Left lung (tissue), 10 donors: Measurements from ENCODE around the gene TXNDC2. TPM values are rescaled to one million over a fixed set of nuclear protein-coding genes. Genes with fewer than 3 reads are reported as not detected.

Source experiments
- ATAC-seq: fragments of 200-7000 bp; cut with Tn5 transposase; one replicate; pipeline ENCODE4 v1.9.1; 2020; ENCODE audit warnings: moderate library complexity
- DNase-seq, 4 donors: peaks; one replicate each; pipeline ENCODE4 v3.0.0-alpha.2; 2013 to 2020
- H3K27ac ChIP-seq, 2 donors: fragments of 200-600 bp; sonication (generic) in 1 of 2; one replicate each; pipeline versions ENCODE4 v1.5.0 to v1.8.0; 2020 to 2021
- H3K27me3 ChIP-seq, 2 donors: fragments of 200-600 bp; sonication (generic) in 1 of 2; one replicate each; pipeline versions ENCODE4 v1.5.0 to v1.8.0; 2020 to 2021
- H3K36me3 ChIP-seq, 2 donors: fragments of 200-600 bp; sonication (generic) in 1 of 2; one replicate each; pipeline versions ENCODE4 v1.5.0 to v1.8.0; 2020 to 2021
- H3K4me1 ChIP-seq, 2 donors: fragments of 200-600 bp; one replicate each; pipeline ENCODE4 v1.8.0; 2021
- H3K4me3 ChIP-seq, 2 donors: fragments of 200-600 bp; sonication (generic) in 1 of 2; one replicate each; pipeline versions ENCODE4 v1.5.0 to v1.8.0; 2020 to 2021; ENCODE audit warnings: mild to moderate bottlenecking in 1 of 2
- H3K9me3 ChIP-seq, 2 donors: fragments of 200-600 bp; sonication (generic) in 1 of 2; one replicate each; pipeline versions ENCODE4 v1.5.0 to v1.8.0; 2020 to 2021
- intact Hi-C, 2 donors: fragments of 100-400 bp; cut with DNase I; formaldehyde crosslinking; loops; one replicate each; pipeline versions ENCODE4 v1.11.2 to v1.14.2; 2022
- polyA plus RNA-seq, 6 donors: library from polyadenylated mRNA; unstranded; fragments of 120-200 nt; gene quantifications; one replicate each; pipeline ENCODE4 v1.2.1, GENCODE V29; 2013; ENCODE audit not compliant: insufficient read length in 6 of 6
- total RNA-seq, 2 donors: library from RNA; stranded (reverse); fragmentation: NEBNext Ultra II Directional; extraction: Animal tissue kit (Norgen Biotek cat#: 25700); gene quantifications; one replicate each; pipeline ENCODE4 v1.2.1, GENCODE V29; 2021
- TF ChIP-seq, protein P1 (sequence below), 2 donors: fragments of 200-600 bp; sonication (generic) in 1 of 2; IDR thresholded peaks; one replicate each; pipeline versions ENCODE4 v1.5.0 to v1.8.0; 2021; ENCODE audit warnings: antibody characterized with exemption in 2 of 2
- donor health status: DM: no; HTN: yes; CAD: no.
- donor health status: DM: no; HTN: no; CAD: no.

Gene TXNDC2
- total and polyA plus RNA-seq, 8 donors, result 0.08 to 0.36 (median 0.18) TPM; not detected in 1

DNA sequence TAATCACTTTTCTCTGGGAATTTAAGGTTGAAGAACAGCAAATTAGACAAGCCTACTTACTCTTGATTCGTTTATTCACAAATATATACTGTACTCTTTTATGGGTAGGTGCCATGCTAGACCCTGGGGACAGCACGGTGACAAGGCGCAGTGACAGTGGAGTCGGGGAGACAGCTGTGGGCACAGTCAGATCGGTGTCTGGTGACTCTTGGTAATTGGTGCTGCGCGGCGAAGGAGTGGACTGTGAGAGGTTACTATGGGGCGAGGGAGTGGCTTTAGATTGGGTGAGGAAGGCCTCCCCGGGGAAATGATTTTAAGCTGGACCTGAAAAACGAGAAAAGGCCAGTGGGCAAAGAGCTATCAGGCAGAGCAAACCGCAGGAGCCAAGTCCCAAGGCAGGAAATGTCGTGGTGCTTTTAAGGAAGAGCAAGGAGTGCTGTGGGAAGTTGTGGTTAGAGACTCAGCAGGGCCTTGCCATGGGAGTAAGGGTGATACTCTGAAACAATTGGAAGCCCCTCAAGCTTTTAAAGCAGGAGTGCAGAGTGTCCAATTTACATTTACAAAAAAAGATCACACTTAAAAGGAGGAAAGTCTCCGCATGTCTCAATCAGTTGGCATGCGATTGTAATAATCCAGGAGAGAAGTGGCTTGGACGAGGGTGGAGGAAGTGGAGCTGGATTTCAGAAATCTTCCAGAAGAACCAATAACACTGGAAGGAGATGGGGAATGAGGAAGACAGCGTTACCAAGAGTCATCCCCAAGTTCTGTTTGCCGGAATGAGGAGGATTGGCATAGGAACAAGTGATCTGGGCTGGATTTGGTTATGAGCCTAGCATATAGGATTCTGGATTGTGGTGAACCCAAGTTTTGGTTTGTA lies 36.1 kb upstream of the TXNDC2 start:
- TF ChIP-seq, protein P1, sequence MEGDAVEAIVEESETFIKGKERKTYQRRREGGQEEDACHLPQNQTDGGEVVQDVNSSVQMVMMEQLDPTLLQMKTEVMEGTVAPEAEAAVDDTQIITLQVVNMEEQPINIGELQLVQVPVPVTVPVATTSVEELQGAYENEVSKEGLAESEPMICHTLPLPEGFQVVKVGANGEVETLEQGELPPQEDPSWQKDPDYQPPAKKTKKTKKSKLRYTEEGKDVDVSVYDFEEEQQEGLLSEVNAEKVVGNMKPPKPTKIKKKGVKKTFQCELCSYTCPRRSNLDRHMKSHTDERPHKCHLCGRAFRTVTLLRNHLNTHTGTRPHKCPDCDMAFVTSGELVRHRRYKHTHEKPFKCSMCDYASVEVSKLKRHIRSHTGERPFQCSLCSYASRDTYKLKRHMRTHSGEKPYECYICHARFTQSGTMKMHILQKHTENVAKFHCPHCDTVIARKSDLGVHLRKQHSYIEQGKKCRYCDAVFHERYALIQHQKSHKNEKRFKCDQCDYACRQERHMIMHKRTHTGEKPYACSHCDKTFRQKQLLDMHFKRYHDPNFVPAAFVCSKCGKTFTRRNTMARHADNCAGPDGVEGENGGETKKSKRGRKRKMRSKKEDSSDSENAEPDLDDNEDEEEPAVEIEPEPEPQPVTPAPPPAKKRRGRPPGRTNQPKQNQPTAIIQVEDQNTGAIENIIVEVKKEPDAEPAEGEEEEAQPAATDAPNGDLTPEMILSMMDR (IDR thresholded peaks at IDR 0.05), result no peak
- H3K27ac ChIP-seq, result peak overlapping the region; percentile 65 to 77
- DNase-seq, result peak in 3 of 4 donors; percentile 44 to 89 (median 83)

DNA sequence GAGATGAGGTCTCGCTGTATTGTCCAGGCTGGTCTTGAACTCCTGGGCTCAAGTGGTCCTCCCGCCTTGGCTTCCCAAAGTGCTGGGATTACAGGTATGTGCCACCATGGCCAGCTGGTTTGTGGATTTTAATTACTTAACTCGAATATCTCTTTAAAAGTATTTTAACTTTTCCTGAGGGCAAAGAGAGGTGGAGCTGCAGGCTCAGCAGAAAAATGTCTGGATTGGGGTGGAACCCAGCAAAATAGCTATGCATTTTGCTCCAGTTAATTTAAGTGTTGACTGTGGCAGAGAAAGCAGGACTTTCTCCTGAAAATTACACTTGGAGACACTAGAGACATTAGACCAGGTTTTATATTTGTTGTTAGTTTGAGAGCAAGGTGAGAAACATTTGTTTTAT lies 35.5 kb upstream of the TXNDC2 start:
- Histone ChIP-seq H3K4me3 (no peak overlapping the region), H3K9me3 (no peaks in the 10 kb centered on the region), H3K36me3 (peaks cover 0 to 10% of the 10 kb centered on the region in 2 donors), H3K27me3 (no peaks in the 10 kb centered on the region), H3K27ac (peak overlapping the region; percentile 65 to 77), H3K4me1 (peaks cover 20 to 88% of the 10 kb centered on the region in 2 donors)
- DNase-seq (no peak), ATAC-seq (no peak)
- intact Hi-C loops, result no loop called here
- TF ChIP-seq, protein P1 (IDR thresholded peaks at IDR 0.05), result no peak

More for the DNA sequence above, 36.1 kb upstream of the TXNDC2 start:
- no peaks in the 10 kb centered on the region for H3K27me3 ChIP-seq
- H3K4me3 ChIP-seq, result no peak overlapping the region
- no peaks in the 10 kb centered on the region for H3K9me3 ChIP-seq
- peaks cover 0 to 13% of the 10 kb centered on the region in 2 donors for H3K36me3 ChIP-seq
- peaks cover 14 to 82% of the 10 kb centered on the region in 2 donors for H3K4me1 ChIP-seq
- intact Hi-C loops, result no loop called here
- peak; percentile 93 for ATAC-seq

DNA sequence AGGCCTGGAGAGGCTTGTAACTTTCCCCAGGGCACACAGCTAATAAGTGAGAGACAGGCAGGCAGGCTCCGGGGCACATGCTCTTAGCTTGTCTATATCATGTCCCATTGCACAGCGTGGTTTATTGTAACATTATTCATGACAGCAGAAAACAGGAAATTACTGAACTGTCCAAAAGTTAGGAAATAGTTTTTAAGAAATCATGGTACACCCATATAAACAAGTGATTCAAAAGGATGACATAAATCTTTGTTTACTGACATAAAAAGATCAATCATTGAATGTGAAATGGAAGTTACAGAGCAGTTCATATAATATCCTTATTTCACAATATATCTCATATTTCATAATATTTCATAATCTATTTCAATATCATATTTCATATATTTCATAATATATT lies 34.3 kb upstream of the TXNDC2 start:
- H3K27ac ChIP-seq, result peak overlapping the region in 1 of 2 donors; percentile 77
- H3K36me3 ChIP-seq, result peaks cover 0 to 2% of the 10 kb centered on the region in 2 donors
- H3K4me3 ChIP-seq, result no peak overlapping the region
- no peaks in the 10 kb centered on the region for H3K9me3 ChIP-seq
- peaks cover 15 to 92% of the 10 kb centered on the region in 2 donors for H3K4me1 ChIP-seq
- no peaks in the 10 kb centered on the region for H3K27me3 ChIP-seq
- TF ChIP-seq, protein P1 (IDR thresholded peaks at IDR 0.05), result no peak
- DNase-seq (no peak), ATAC-seq (no peak)
- intact Hi-C loops, result no loop called here

DNA sequence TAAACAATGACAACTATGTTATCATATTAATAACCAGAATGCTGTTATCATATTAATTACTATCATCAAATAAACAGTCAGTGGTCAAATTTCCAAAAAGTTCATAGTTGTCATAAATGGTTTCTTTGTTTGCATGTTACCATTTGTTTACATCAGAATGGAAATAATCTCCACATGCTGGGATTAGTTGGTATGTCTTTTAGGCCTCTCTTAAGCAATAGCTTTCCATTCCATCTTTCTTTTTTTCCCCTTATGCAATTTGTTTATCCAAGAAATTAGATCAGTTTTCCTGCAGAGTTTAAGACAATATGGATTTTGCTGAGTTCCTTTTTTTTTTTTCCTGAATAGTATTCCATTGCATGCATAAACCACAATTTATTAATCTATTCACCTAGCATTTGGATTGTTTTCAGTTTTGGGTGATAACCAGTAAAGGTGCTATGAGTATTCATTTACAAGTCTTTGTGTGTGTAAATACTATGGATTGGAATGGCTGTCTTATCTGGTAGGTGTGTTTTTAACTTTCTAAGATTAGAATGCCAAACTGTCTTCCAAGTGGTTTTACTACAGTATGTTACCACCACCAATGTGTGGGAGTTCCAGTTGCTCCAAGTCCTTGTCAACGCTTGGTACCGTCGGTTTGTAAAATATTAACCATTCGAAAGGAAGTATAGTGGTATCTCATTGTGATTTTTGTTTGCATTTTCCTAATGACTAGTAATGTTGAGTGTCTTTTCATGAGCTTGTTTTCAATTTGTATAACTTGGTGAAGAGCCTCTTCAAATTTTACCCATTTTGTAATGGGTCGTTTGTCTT lies 33.3 kb upstream of the TXNDC2 start:
- ATAC-seq (no peak), DNase-seq (no peak)
- TF ChIP-seq, protein P1 (IDR thresholded peaks at IDR 0.05), result no peak
- H3K4me3 ChIP-seq, result no peak overlapping the region
- H3K27ac ChIP-seq, result peak overlapping the region in 1 of 2 donors; percentile 81
- no peaks in the 10 kb centered on the region for H3K36me3 ChIP-seq
- peaks cover 11 to 91% of the 10 kb centered on the region in 2 donors for H3K4me1 ChIP-seq
- no peaks in the 10 kb centered on the region for H3K27me3 ChIP-seq
- no peaks in the 10 kb centered on the region for H3K9me3 ChIP-seq
- intact Hi-C loops, result no loop called here
